HG03575 (cell line): Measurements from ENCODE around the gene TCF4.

Source experiments
- ATAC-seq: cut with Tn5 transposase; IDR thresholded peaks from one replicate; pipeline ENCODE4 v1.9.1; 2021; ENCODE audit not compliant: unreplicated experiment, insufficient number of reproducible peaks, low FRiP score; ENCODE audit errors: extremely low read depth

Gene TCF4

DNA sequence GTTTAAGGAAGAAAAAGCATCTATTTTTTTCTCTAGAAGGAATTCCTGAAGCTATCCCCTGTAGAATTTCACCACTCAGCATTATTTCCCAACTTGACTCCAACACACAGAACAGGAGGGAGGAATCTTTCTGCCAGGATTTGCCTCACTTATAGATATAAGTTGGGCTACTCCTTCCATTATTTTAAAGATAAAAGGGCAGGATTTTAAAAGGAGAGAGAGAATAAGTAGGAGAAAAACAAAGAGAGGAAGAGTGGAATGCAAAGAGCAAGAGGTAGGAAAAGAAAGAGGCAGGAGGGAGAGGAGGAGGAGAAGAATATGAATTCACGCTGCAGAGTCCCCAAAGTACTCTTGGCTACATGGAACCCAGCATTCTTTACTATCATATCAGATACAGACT is 182.5 kb downstream of the TCF4 start:
- no peak for ATAC-seq

DNA sequence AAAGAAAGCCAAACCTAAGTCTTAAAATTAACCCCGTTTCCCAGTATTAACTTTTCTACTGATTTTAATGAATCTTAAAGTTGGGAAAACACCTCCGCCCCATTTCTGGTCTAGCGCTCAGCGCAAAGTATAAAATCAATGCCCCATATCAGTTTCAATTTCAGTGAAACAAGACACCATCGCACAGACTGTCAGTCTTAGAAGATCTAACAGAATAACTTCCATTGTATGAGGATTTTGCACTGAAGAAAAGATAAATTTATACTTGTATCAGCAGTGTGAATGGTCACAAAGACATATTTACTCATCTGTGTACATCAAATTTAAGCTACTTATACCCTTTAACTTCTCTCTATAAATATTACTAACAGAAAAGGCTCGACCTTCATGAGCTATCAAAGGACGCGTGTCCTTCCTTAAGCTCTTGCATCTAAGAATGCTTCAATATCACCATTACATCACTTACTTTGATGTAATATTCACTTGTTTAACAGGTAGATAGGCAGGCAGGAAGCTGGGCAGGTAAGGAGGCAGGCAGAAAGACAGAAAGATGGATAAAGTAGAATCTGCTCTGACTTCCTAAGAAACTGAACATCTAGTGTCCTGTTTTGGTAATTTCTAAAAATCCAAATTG is 183.0 kb downstream of the TCF4 start:
- ATAC-seq, result no peak

DNA sequence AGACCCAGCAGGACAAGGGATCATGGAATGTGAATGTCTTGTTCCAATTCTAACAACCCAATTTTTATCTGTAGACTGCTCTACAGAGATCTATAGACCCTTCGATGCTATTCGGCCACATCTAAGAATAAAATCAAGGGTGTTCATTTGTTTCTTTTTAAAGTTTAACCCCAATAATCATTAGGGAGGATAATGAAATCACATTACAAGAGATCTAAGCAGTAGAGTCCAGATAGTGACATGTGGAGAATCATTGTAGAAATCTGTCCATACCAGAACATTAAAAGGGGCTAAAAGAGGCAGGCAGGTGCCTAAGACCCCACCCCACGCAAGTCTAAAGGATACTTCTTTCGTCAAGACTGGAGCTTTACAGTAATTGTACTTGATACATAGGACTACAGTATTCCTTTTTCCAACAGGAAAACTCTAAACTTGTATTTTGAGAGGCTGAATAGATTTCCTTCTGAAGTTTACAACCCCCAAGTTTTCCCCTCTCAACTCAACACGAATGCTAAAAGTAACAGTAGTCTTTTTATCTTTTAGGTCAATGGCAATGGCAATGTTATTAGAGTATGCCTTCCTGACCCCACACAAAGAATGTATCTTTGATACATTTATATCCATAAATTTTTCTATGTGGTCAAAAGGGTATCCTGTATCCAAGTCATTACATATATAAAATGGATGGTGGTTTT is 183.7 kb downstream of the TCF4 start:
- no peak for ATAC-seq

DNA sequence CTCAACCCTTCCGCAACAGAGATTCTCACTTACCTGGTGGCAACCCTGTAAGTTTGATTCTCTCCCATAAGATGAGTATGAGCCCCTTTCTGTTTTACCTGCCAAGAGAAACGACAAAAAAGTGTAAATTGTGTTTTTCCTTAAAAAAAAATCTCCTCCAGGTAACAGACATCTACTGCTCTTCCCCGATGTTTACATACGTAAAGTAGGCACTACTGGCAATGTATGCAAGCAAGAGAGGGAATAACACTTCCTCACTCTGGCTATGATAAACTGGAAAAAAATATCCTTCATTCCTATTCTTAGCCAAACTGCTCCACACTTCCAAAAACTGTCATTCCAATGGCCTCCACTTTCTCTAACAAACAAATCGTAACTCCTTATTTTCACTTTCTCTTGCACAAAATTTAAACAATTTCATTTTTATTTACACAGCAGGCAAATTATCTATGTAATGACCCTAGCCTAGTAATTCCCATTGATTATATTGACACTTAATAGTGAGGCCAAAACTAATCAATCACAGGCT is 184.5 kb downstream of the TCF4 start:
- ATAC-seq, result no peak

DNA sequence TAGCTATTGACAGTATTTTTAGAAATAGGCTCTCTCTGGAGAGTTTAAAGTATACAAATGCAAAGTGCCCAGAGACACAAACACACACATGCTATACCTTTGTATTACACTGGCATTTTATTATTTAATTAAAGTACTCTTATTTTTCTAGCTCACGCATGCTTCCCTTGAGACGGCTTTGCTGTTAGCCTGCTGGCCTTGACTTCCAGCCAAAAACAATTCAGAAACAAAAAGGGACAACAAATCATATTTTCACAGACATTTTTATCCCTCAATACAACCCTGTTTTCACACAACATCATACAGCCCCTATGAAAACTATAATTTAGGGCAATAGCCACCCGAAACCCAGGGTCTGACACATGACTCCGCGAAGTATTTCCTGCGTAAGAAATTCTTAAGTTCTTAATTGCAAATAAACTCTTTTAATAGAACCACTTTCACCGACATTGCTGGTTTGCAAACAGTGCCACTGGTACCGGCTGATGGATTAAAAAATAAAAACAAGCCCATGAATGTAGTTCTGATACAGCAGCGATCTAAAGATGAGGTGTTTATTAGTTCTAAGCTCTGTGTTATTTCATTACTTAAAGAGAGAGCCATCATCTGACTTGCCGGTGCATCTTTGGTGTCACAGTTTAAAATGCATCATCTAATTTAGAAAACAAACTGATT is 185.1 kb downstream of the TCF4 start:
- ATAC-seq, result no peak

DNA sequence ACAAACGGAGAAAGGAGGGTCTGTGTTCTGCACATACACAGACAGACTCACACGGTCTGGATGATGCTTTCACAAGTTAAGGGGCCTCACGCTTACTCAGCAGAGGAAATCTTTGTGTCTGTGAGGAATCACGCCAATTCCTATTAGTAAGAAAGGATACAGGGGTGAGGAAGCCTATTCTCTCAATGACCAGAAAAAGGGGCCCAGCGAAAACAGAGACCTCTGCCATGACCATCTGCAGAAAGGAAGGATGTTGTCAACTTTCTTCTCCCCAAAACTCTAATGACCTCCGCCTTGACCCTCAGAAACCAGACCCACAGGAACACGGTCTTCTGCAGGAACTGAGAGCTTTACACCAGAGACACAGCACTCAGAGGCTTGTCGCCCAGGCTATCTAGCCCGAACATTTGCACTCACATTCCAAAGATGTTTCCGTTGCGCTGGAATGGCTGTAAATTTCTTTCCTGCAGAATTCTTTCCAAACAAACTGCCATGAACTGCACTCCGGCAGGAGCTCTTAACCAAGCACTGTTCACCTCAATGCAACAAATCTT is 186.3 kb downstream of the TCF4 start:
- ATAC-seq, result no peak

DNA sequence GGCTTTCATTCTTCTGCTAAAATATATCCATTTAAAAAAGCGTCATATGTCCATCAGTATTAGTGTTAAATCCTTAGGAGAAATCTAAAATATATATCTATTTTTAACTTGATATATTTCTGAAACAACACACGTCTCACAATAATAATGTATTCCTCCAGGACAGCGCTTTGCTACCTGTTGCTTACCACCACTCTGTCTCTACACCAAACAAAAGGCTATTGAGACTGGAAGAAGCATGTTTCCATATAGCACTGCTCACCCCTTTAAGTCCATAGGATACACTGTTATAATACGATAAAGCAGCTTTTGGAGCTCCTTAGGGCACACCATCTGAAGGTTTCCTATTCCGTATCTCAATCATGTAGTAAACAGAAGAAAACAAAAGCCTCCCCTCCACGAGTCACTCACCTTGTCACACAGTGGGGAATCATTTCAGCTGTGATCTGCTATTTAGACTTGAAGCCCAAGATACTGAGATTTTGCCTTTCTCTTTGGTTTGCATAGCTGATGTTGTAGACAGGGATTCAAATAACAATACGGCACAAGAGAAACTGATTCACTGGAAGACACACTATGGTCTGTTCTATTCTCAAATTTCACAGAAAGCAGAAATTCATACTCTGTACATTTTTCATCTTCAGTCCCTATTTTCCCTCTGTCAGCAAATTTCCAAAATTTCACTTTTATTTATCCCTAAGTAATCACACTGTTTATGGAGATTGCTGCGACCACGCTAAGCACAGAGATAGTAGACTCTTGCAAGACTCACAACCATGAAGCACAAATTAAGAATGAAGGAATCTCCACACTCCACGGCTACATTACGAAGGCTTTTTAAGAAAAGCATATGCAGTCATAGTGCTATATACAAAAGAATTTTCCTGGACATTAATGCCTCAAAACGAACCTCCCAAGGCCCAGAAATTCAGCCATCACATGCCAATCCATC is 187.1 kb downstream of the TCF4 start:
- no peak for ATAC-seq

DNA sequence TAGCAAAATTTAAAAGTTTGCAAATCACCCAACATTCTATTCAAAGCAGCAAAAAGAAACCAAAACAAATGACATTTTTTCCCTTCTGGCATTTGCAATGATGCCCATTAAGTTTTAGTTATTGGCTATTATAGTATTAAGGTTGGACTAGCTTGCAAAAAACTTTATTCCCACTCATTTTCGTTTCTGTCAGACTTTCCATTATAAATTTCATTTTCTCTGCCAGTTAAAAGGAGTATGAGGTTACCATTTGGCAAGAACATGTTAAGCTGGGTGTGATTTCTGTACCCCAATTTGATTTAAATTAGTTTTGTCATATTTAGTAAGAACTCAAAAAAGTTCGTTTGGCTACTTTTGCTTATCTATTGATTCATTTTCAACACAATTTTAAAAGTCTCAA is 187.9 kb downstream of the TCF4 start:
- no peak for ATAC-seq

DNA sequence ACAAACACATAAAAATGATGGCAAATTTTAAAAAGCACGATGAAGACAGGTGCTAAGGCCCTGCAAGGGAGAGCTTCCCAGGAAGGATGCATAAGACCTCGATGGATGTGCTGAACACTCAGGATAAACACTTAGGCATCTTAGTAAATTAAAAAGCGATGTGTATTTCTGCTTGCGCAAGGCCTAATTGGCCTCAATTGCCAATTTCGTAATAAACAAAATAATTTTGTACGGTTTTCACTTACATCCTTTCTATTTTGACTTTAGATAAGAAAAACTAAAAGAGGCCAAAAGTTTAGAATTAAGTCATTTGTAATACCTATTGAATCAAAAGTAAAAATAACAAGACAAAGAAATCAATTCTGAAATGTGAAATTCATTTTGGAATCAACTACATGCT is 189.1 kb downstream of the TCF4 start:
- no peak for ATAC-seq

DNA sequence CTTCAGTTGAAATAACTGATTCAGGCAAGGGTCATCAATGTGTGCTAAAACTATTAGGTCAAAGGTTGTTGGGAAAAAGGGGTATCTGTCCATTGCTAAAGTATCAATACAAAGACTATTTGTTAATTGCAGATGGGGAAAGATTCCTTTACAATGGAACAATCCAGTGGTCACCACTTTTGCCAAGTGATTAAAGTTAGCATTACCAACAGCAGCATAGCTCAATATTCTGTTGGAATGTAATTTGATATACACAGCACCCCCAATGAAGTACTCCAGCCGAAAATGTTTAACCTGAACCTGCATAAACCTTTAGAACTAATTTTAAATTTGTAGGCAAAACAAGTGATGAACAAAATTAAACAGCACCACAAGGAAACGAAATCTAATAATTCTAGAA is 191.0 kb downstream of the TCF4 start:
- ATAC-seq, result no peak

DNA sequence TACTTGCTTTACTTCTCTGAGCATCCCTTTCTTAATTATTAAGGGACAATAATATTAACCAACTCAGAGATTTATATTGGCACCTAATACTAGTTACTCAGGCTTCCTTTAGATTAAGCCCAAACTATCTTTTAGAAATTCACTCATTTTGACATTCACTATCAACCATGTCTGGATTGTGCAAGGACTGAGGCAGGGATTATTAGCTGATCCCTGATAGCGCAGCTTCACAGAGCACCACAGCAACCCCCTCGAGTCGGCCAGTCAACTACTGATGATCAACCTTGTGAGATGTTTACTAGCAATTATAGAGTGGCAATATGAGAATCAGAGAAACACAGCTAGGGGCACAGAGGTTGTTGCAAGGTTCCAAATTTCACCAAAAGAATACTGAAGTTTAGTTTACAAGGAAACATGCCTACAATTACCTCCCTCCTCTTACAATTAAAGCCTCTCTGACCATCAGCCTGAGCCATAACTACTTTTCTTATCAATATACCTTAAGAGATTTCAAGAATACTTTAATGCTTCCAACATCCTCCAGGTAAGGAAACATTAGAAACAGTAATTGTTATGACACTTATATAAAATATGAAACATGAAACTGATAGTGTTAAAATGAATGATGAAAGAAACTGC is 191.6 kb downstream of the TCF4 start:
- ATAC-seq, result no peak

DNA sequence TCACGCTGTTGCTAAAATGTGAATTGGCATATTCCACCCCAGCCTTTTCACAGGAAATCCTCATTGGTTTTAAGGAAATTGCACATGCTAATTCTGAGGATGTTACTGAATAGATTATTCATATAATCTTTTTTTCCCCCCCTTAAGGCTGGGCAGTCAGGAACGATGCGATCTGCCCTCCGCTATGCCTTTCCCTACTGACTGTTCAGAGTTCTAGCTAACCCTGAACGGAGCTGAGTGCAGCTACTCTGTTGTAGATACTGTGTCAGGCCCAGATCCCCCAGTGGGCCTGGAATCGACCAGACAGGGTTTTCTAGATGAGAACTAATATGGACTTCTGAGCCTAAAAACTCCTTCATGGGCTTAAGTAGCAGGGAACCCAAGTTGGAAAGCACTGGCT is 192.2 kb downstream of the TCF4 start:
- ATAC-seq, result no peak

DNA sequence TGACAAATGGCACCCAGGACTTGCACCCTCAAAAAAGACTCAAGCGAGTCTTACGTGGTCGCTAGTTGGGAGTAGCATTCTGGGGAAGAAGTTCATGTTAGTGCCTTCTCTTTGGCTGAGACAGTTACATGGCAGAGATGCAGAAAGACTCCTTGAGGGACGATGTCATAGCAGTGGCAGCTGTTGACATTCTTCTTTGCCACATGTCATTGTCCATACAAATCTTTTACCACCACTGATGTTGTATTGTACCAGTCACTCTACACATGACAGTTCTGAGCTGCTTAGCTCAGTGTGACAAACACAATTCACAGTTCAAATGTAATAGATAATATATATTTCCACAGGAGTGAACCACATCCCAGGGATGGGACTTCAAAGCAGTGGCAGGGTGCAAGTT is 197.1 kb downstream of the TCF4 start:
- ATAC-seq, result no peak

DNA sequence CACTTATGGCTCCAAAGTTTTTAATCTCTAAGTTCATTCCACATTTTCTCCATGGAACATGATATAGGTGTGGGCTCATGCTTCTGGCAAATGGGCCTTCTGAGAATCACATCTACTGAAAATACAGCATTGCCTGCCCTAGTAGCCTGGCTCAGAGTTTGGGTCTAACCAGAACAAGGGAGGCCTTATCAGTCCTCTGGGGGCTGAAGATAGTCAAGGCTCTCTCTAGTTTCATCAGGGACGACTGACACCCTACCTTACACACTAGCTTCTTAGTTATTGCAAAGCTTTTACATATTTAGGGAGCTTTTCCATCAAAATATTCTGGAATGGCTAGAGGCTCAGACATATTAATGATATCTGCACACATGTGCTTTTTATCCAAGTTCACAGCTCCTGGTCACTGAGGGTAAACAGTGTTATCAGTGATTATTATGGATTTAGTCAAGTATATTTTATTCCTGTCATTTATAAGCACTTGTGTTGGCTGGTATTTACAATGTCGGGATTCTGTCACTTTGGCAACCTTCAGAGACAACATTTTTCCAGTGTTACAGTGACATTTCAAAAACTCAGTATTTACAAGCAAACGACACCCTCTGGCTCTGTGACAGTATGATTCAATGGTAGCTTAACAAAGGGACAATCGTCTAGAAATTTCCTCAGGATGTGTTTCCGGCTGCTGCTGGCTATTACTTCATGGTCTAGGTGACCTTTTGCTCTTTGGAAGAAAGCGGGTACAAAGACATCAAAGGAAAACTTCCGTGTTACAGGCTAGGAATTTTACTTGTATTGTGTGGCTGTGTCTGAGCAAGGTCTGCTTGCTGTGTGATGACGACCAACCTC is 200.6 kb downstream of the TCF4 start:
- ATAC-seq, result no peak

DNA sequence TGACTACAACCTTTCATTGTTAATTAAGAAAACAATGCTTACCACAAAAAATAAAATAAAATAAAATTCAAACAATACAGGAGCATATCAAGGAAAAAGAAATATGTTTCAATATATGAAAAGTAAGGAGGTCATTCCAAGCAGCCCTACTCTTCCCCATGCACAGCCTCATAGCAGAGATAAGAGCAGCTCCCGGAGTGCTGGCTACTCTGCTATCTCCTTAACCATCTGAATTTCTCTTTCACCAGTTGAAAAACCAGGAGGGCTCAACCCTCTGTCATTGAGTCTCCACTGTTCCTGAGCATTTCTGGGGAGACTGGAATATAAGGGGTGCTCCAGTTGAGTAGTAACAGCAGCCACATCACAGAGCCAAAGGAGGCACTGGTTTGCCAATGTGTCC is 201.4 kb downstream of the TCF4 start:
- no peak for ATAC-seq

DNA sequence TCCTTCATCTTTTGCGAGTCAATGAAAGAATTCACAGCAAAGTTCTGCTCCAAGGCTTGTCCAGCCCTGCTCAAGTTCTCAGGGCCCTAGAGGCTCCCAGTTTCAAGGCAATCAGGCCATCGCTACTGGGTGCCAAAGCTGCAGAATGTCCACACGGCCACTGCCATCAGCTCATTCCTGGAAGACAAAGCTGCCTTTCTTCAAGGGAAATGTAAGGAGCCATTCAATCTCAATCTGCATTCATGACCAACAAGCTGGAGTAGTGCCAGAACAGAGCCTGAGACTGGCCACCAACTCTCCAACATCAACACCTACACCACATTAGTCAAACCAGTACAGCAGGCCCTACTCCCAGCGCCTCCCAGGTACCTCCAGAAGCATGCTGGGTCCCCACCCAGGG is 202.2 kb downstream of the TCF4 start:
- ATAC-seq, result no peak

DNA sequence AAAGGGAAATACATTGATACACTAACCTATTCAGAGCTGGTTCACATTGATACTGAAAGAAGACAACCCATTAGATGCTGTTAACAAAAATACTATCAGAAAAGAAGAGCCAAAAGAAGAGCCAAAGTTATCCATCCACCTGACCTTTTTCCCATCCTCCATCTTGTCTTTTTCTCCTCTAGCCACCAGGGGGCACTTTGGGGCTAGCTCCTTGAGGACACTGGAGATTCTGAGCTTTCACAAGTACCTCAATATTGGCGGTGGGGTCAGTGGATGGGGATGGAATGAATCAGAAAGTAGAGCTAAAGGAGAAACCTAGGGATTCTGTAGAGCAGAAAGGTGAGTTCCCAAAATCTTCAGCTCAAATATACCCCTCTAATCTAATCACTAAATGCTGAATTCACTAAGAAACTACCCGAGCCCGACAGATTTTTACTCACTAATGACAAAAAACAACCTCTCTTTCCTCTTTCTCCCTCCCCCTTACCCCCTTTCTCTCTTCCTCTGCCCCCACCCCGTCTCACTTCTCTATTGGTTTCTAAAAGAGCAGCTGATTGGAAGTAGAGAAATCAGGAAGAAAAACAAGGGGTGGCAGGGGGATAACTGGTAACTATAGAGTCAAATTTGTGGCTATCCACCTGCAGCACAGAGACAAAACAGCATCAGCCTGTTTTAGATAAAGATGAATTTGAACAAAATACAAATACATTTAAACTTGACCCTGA is 203.3 kb downstream of the TCF4 start:
- no peak for ATAC-seq
